Effector memory CD4-positive, alpha-beta T cell (primary cell): ENCODE results near the gene TBC1D20.
"Not testable (repeated sequence)": the region's sequence is repeated elsewhere in the genome, so short reads cannot be mapped to it uniquely, and the experiment has no call there.

Experiments
- DNase-seq, 3 donors: peaks; one replicate each; pipeline ENCODE4 v3.0.0-alpha.2; 2020
- H3K27ac ChIP-seq: 2 replicates; pipeline ENCODE4 v1.7.0; 2013; ENCODE audit warnings: mild to moderate bottlenecking, low read length, moderate library complexity; ENCODE audit not compliant: insufficient read depth, poor library complexity, severe bottlenecking
- H3K27me3 ChIP-seq: replicated peaks from 2 replicates; pipeline ENCODE4 v1.7.0; 2013; ENCODE audit warnings: mild to moderate bottlenecking, low read length; ENCODE audit not compliant: insufficient read depth, control insufficient read depth, poor library complexity, severe bottlenecking
- H3K36me3 ChIP-seq: 2 replicates; pipeline ENCODE4 v1.7.0; 2013; ENCODE audit warnings: mild to moderate bottlenecking, low read length, moderate library complexity; ENCODE audit not compliant: control insufficient read depth, insufficient read depth
- H3K4me1 ChIP-seq: 2 replicates; pipeline ENCODE4 v1.7.0; 2013; ENCODE audit warnings: low read length, mild to moderate bottlenecking; ENCODE audit not compliant: control insufficient read depth, insufficient read depth, poor library complexity, severe bottlenecking
- H3K4me3 ChIP-seq: 2 replicates; pipeline ENCODE4 v1.7.0; 2013; ENCODE audit warnings: low read length, low read depth, mild to moderate bottlenecking; ENCODE audit not compliant: insufficient read depth, poor library complexity, severe bottlenecking
- H3K9me3 ChIP-seq: 2 replicates; pipeline ENCODE4 v1.7.0; 2013; ENCODE audit warnings: mild to moderate bottlenecking, low read length, moderate library complexity; ENCODE audit not compliant: control insufficient read depth

The TBC1D20 gene

DNA sequence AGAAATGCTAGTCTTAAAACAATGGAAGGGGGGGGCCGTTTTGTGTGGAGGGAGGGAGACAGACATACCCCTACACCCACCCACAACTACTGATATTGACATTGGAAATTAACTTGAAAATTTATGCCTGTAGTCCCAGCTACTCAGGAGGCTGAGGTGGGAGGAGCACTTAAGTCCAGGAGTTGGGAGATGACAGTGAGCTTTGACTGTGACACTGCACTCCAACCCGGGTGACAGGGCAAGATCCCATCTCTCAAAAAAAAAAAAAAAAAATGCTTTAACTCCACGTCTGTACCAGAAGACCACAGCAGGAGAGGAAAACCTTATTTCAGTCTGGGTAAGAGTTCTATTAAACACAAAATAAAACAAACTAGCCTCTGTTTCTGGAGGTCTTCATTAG lies 2.2 kb downstream of the TBC1D20 start:
- Histone ChIP-seq H3K36me3 (no peaks in the 10 kb centered on the region), H3K9me3 (no peaks in the 10 kb centered on the region), H3K27me3 (no peaks in the 10 kb centered on the region), H3K4me1 (peaks cover 6% of the 10 kb centered on the region), H3K4me3 (no peak overlapping the region), H3K27ac (no peak overlapping the region)
- DNase-seq = no peak

DNA sequence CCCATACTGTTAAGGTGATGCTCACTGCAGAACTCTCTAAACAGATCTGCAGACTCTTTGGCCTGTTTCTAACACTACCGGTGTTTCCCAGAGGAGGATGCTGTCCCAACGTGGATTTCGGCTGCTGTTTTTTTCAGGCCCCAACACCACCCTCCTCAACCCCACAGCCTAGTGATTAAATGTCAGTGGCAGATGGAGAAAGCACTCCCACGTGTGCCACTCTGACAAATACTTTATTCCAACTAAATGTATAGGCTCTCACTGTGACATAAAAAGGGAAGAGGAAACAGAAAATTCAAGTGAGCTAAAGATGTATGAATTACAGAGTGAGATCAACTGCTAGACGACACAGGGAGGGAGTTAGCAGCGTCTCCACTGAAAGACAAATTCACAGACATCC lies 3.6 kb downstream of the TBC1D20 start:
- no peaks in the 10 kb centered on the region for H3K9me3 ChIP-seq
- H3K4me3 ChIP-seq = no peak overlapping the region
- H3K36me3 ChIP-seq = no peaks in the 10 kb centered on the region
- no peaks in the 10 kb centered on the region for H3K27me3 ChIP-seq
- H3K27ac ChIP-seq = no peak overlapping the region
- no peak for DNase-seq
- peaks cover 6% of the 10 kb centered on the region for H3K4me1 ChIP-seq

DNA sequence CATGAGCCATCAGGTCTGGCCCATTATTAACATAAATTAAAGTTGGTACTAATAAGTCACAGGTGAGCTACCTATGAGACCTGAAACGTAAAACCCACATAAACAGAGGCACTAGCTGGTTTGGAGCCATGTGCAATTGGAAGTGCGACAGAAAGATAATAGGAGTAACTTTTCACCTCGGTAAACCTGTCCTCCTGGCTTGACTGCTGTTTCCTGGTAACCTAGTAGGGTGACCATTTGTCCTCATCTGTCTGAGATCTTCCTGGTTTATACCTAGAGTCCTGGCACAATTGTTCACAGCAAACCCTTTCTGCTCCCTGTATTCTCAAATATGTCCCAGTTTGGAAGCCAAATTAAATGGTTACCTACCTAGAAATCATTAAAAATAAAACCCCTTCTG lies 7.4 kb downstream of the TBC1D20 start:
- no peak for DNase-seq
- H3K36me3 ChIP-seq = no peaks in the 10 kb centered on the region
- H3K4me3 ChIP-seq = no peak overlapping the region
- H3K9me3 ChIP-seq = no peaks in the 10 kb centered on the region
- no peaks in the 10 kb centered on the region for H3K4me1 ChIP-seq
- no peak overlapping the region for H3K27ac ChIP-seq
- no peaks in the 10 kb centered on the region for H3K27me3 ChIP-seq

DNA sequence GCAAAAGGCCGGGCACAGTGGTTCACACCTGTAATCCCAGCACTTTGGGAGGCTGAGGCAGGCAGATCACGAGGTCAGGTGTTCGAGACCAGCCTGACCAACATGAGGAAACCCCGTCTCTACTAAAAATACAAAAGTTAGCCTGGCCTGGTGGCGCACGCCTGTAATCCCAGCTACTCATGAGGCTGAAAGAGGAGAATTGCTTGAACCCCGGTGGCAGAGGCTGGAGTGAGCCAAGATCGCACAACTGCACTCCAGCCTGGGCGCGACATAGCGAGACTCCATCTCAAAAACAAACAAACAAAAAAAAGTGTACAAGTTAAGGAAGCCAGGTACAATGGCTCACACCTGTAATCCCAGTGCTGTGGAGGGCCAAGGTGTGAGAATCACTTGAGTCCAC lies 10.3 kb downstream of the TBC1D20 start:
- not testable (repeated sequence) for H3K27me3 ChIP-seq, H3K4me1 ChIP-seq, H3K36me3 ChIP-seq, DNase-seq, H3K4me3 ChIP-seq, H3K27ac ChIP-seq, H3K9me3 ChIP-seq

DNA sequence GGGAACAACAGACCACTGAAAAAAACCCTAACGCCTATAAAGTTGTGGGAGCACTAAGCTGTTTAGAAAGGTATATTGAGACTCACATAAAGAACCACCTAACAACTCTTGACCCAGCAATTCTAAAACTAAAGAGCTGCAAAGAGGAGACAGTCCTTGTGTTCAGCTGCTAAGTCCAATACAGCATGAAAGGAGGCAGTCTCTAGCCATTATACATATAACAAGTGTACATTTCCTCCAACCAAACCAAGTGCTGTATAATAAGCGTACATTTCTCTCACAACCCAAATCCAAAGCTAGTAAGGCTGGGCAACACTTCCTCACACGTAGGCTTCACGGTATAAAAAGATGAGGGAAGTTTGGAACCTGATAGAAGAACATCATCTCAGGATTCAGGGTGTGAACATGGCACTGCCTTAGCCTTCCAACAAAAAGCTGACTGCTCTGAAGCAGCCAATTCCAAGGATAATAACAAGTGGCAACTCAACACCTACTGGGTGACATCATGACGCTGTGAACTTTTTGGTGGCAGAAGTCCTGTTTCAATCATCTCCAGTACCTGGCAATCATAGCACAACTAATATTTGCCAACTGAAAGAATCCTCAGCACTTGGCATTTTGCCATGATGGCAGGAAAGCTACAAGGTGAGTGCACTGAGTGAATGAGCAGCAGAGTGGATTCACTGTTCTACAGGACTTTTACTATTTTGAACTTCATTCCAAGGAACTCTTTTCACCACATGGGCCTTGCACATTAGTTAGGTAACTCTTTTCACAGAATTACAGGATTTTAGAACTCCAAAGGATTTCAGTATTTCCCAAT lies 16.6 kb downstream of the TBC1D20 start:
- no peaks in the 10 kb centered on the region for H3K4me1 ChIP-seq

DNA sequence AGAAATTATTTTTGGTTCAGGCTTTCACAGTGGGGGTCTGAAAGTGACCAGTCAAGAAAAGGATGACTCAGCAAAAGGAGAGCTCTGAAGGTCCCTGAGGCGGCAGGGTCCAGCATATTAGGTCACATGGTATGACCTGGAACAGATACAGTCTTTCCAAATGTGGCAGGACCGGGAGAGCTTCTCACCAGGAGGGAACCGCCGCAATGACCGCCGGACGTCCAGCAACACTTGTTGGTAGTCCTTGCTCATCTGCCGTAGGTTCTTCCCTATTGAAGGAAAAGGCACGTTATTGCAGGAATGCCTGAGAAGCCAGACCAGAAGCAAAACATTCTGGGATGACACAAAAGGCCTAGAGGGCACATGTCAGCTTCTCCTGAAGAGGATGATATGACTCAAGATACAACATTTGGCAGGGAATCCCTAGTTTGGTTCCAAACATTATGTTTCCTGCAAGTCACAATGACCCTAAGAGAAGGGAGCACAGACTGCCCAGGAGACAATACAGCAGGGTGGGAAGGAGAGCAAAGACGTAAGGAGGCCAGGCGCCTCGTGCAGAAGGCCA lies 17.4 kb downstream of the TBC1D20 start:
- Histone ChIP-seq H3K27ac (no peak overlapping the region), H3K9me3 (no peaks in the 10 kb centered on the region), H3K4me3 (no peak overlapping the region), H3K36me3 (peaks cover 43% of the 10 kb centered on the region), H3K4me1 (no peaks in the 10 kb centered on the region), H3K27me3 (no peaks in the 10 kb centered on the region)
- DNase-seq = no peak

More for the DNA sequence above, 16.6 kb downstream of the TBC1D20 start:
- no peak overlapping the region for H3K4me3 ChIP-seq
- no peaks in the 10 kb centered on the region for H3K27me3 ChIP-seq
- peaks cover 43% of the 10 kb centered on the region for H3K36me3 ChIP-seq
- no peaks in the 10 kb centered on the region for H3K9me3 ChIP-seq
- no peak for DNase-seq
- H3K27ac ChIP-seq = no peak overlapping the region

DNA sequence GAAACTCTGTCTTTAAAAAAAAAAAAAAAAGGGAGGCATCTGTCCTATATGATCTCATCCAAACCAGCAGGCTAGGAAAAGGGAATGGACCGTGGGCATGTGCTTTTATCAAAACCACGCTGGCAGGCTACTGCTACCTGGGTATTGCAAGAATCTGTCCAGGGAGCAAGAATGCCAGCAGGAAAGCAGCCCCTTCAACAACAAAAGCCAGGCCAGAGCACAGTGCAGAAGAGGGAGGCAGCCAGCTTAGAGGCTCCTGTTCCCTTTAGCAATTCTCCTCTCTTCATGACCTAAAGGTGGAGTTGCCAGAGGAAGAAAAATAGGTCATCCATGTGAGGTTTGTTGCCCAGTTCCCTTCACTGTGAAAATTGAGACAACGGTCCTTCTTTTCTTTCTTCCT lies 18.2 kb downstream of the TBC1D20 start:
- DNase-seq = no peak
- Histone ChIP-seq H3K4me3 (no peak overlapping the region), H3K27me3 (no peaks in the 10 kb centered on the region), H3K27ac (no peak overlapping the region), H3K9me3 (no peaks in the 10 kb centered on the region), H3K36me3 (peaks cover 43% of the 10 kb centered on the region), H3K4me1 (peaks cover 7% of the 10 kb centered on the region)

DNA sequence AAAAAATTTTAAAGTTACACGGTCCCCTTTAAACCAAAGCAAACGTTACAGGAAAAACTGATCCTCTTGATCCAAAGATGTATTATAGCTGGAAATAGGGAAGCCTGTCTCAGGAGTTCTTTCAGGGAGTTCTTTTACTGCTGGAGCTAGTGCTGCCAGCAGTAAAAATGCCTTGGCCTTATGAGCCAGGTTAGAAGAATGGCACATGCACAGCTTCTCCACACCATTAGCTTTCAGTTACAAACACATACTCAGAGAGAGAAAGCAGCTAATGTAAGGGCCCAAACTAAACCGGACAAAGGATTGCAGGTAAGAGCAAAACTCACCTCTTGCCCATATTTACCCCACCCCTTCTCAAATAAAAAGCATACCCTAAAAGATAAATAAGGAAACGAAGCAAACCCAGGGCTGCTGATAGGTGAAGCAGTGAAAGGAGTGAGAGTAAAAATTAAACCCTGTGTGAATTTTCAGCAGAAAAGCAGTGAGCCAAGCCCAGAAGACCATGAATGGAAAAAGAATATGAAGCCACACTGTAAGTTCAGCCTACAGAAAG lies 19.0 kb downstream of the TBC1D20 start:
- H3K36me3 ChIP-seq = peaks cover 43% of the 10 kb centered on the region
- no peak overlapping the region for H3K4me3 ChIP-seq
- H3K27ac ChIP-seq = no peak overlapping the region
- H3K4me1 ChIP-seq = peaks cover 15% of the 10 kb centered on the region
- no peak for DNase-seq
- H3K27me3 ChIP-seq = no peaks in the 10 kb centered on the region
- no peaks in the 10 kb centered on the region for H3K9me3 ChIP-seq

DNA sequence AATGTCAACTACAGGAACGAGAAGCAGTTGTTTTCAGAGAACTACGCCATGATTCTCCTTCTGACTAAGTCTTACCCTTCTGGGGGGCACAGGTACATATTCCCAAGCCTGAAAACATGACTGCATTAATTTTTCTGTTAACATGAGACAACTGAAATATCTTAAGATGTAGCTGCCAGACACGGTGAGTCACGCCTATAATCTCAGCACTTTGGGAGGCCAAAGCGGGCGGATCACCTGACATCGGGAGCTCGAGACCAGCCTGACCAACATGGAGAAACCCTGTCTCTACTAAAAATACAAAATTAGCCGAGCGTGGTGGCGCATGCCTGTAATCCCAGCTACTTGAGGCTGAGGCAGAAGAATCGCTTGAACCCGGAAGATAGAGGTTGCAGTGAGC lies 21.7 kb downstream of the TBC1D20 start:
- no peaks in the 10 kb centered on the region for H3K9me3 ChIP-seq
- peaks cover 38% of the 10 kb centered on the region for H3K36me3 ChIP-seq
- no peaks in the 10 kb centered on the region for H3K27me3 ChIP-seq
- peaks cover 21% of the 10 kb centered on the region for H3K4me1 ChIP-seq
- DNase-seq = no peak
- no peak overlapping the region for H3K27ac ChIP-seq
- no peak overlapping the region for H3K4me3 ChIP-seq

DNA sequence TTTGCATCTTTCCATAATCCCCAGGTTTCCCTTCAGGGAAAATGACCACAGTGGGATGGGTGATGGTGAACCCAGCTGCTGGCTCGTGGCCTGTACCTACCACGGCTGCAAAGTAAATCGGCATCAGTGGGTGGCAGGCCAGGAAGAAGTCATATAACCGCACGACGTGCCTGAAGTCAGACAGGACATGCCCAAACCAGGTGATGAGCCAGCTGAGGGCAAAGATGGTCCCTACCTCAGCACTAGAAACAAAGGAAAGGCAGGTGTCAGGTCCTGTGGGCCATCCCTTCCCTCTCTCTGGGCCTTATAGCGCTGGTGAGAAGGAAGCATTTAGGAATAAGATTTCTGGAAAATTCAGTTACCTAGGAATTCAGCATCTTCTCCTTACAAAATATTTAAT lies 22.2 kb downstream of the TBC1D20 start:
- H3K4me3 ChIP-seq = no peak overlapping the region
- H3K9me3 ChIP-seq = no peaks in the 10 kb centered on the region
- H3K27ac ChIP-seq = no peak overlapping the region
- no peaks in the 10 kb centered on the region for H3K27me3 ChIP-seq
- H3K36me3 ChIP-seq = peaks cover 33% of the 10 kb centered on the region
- H3K4me1 ChIP-seq = peaks cover 21% of the 10 kb centered on the region
- DNase-seq = no peak
